Measurements from ENCODE around the gene SCUBE1.

Gene SCUBE1

GRCh38 chr22:43158778-43159483, 184.2 kb downstream of the SCUBE1 start:
- H4K20me1 ChIP-seq (ENCODE audit: insufficient read depth, low read length, poor library complexity, severe bottlenecking), result no peaks in the 10 kb centered on the region
- no peaks in the 10 kb centered on the region for H3K9me2 ChIP-seq (replicated peaks; ENCODE audit: low read depth, low read length)
- no peak overlapping the region for H3K9ac ChIP-seq (ENCODE audit: low read depth, low read length, poor library complexity, severe bottlenecking)
- no peak overlapping the region for H3K4me3 ChIP-seq (ENCODE audit: low read length, poor library complexity, severe bottlenecking)
- no peaks in the 10 kb centered on the region for H3K27me3 ChIP-seq (ENCODE audit: insufficient read depth, low read length, poor library complexity, severe bottlenecking)
- no peak overlapping the region for H3K4me2 ChIP-seq (ENCODE audit: low read depth, low read length, poor library complexity, severe bottlenecking)
- TF ChIP-seq EZH2phosphoT487 (IDR thresholded peaks at IDR 0.05; ENCODE audit: borderline replicate concordance) (no peak), CTCF (conservative IDR thresholded peaks at IDR 0.05; ENCODE audit: low read length) (no peak)
- H3K79me2 ChIP-seq (ENCODE audit: insufficient read depth, low read length), result peaks cover 6% of the 10 kb centered on the region; the same call in 1 of the 2 replicates
- H3K36me3 ChIP-seq (ENCODE audit: insufficient read depth, low read length), result peaks cover 3% of the 10 kb centered on the region; the same call in 1 of the 2 replicates
- no peaks in the 10 kb centered on the region for H3K9me3 ChIP-seq (ENCODE audit: insufficient read depth, low read depth, low read length)
- peaks cover 10% of the 10 kb centered on the region for H3K4me1 ChIP-seq (ENCODE audit: insufficient read depth, low read length, poor library complexity, severe bottlenecking)
- no peaks in the 10 kb centered on the region for H3F3A ChIP-seq (ENCODE audit: low read depth)
- H2AFZ ChIP-seq (ENCODE audit: low read length), result no peak overlapping the region

- Histone ChIP-seq H3K9ac (ENCODE audit: low read depth, low read length, poor library complexity, severe bottlenecking) (no peak overlapping the region), H3K27me3 (ENCODE audit: insufficient read depth, low read length, poor library complexity, severe bottlenecking) (no peaks in the 10 kb centered on the region), H3K9me3 (ENCODE audit: insufficient read depth, low read depth, low read length) (no peaks in the 10 kb centered on the region), H3F3A (ENCODE audit: low read depth) (no peaks in the 10 kb centered on the region), H2AFZ (ENCODE audit: low read length) (no peak overlapping the region), H4K20me1 (ENCODE audit: insufficient read depth, low read length, poor library complexity, severe bottlenecking) (no peaks in the 10 kb centered on the region), H3K79me2 (ENCODE audit: insufficient read depth, low read length) (peaks cover 10% of the 10 kb centered on the region; the same call in 1 of the 2 replicates), H3K4me2 (ENCODE audit: low read depth, low read length, poor library complexity, severe bottlenecking) (no peak overlapping the region), H3K36me3 (ENCODE audit: insufficient read depth, low read length) (peaks cover 3% of the 10 kb centered on the region; the same call in 1 of the 2 replicates), H3K9me2 (replicated peaks; ENCODE audit: low read depth, low read length) (no peaks in the 10 kb centered on the region), H3K4me1 (ENCODE audit: insufficient read depth, low read length, poor library complexity, severe bottlenecking) (peaks cover 10% of the 10 kb centered on the region), H3K4me3 (ENCODE audit: low read length, poor library complexity, severe bottlenecking) (no peak overlapping the region)
- TF ChIP-seq EZH2phosphoT487 (IDR thresholded peaks at IDR 0.05; ENCODE audit: borderline replicate concordance), result no peak
- no peak for TF ChIP-seq CTCF (conservative IDR thresholded peaks at IDR 0.05; ENCODE audit: low read length)
These were observed 185.2 kb downstream of the SCUBE1 start for GRCh38 chr22:43157874-43158546.

DNA sequence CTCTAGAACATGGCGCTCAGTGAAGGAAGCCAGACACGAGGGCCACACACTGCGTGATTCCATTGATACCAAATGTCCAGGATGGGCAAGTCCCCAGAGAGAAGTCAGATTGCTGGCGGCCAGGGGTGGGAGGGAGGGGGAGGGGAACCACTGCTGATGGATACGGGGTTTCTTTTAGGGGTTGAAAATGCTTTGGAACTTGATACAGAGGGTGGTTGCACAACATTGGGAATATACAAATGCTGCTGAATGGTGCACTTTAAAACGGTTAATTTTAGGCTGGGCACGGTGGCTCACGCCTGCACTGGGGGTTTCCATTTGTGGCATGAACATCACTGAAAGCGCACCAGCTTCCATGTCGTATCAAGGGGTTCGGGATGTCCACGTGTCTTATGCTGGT, 186.8 kb downstream of the SCUBE1 start:
- H3K4me3 ChIP-seq (ENCODE audit: low read length, poor library complexity, severe bottlenecking), result no peak overlapping the region
- peaks cover 3% of the 10 kb centered on the region; the same call in 1 of the 2 replicates for H3K36me3 ChIP-seq (ENCODE audit: insufficient read depth, low read length)
- H2AFZ ChIP-seq (ENCODE audit: low read length), result no peak overlapping the region
- no peak overlapping the region for H3K9ac ChIP-seq (ENCODE audit: low read depth, low read length, poor library complexity, severe bottlenecking)
- H3K27me3 ChIP-seq (ENCODE audit: insufficient read depth, low read length, poor library complexity, severe bottlenecking), result no peaks in the 10 kb centered on the region
- no peak for TF ChIP-seq CTCF (conservative IDR thresholded peaks at IDR 0.05; ENCODE audit: low read length)
- TF ChIP-seq EZH2phosphoT487 (IDR thresholded peaks at IDR 0.05; ENCODE audit: borderline replicate concordance), result no peak
- H3K9me3 ChIP-seq (ENCODE audit: insufficient read depth, low read depth, low read length), result no peaks in the 10 kb centered on the region
- peaks cover 26% of the 10 kb centered on the region for H3K79me2 ChIP-seq (ENCODE audit: insufficient read depth, low read length)
- H3K9me2 ChIP-seq (replicated peaks; ENCODE audit: low read depth, low read length), result no peaks in the 10 kb centered on the region
- H3K4me2 ChIP-seq (ENCODE audit: low read depth, low read length, poor library complexity, severe bottlenecking), result no peak overlapping the region
- peaks cover 20% of the 10 kb centered on the region for H3K4me1 ChIP-seq (ENCODE audit: insufficient read depth, low read length, poor library complexity, severe bottlenecking)
- H3F3A ChIP-seq (ENCODE audit: low read depth), result no peaks in the 10 kb centered on the region
- H4K20me1 ChIP-seq (ENCODE audit: insufficient read depth, low read length, poor library complexity, severe bottlenecking), result no peaks in the 10 kb centered on the region

Data from Loucy (cell line).